Effector memory CD4-positive, alpha-beta T cell (primary cell): ENCODE results near the gene RCAN1.

Experiments used
- DNase-seq, 3 donors: peaks; one replicate each; pipeline ENCODE4 v3.0.0-alpha.2; 2020
- H3K27ac ChIP-seq: 2 replicates; pipeline ENCODE4 v1.7.0; 2013; ENCODE audit warnings: mild to moderate bottlenecking, low read length, moderate library complexity; ENCODE audit not compliant: insufficient read depth, poor library complexity, severe bottlenecking
- H3K27me3 ChIP-seq: replicated peaks from 2 replicates; pipeline ENCODE4 v1.7.0; 2013; ENCODE audit warnings: mild to moderate bottlenecking, low read length; ENCODE audit not compliant: insufficient read depth, control insufficient read depth, poor library complexity, severe bottlenecking
- H3K36me3 ChIP-seq: 2 replicates; pipeline ENCODE4 v1.7.0; 2013; ENCODE audit warnings: mild to moderate bottlenecking, low read length, moderate library complexity; ENCODE audit not compliant: control insufficient read depth, insufficient read depth
- H3K4me1 ChIP-seq: 2 replicates; pipeline ENCODE4 v1.7.0; 2013; ENCODE audit warnings: low read length, mild to moderate bottlenecking; ENCODE audit not compliant: control insufficient read depth, insufficient read depth, poor library complexity, severe bottlenecking
- H3K4me3 ChIP-seq: 2 replicates; pipeline ENCODE4 v1.7.0; 2013; ENCODE audit warnings: low read length, low read depth, mild to moderate bottlenecking; ENCODE audit not compliant: insufficient read depth, poor library complexity, severe bottlenecking
- H3K9me3 ChIP-seq: 2 replicates; pipeline ENCODE4 v1.7.0; 2013; ENCODE audit warnings: mild to moderate bottlenecking, low read length, moderate library complexity; ENCODE audit not compliant: control insufficient read depth

Gene RCAN1

DNA sequence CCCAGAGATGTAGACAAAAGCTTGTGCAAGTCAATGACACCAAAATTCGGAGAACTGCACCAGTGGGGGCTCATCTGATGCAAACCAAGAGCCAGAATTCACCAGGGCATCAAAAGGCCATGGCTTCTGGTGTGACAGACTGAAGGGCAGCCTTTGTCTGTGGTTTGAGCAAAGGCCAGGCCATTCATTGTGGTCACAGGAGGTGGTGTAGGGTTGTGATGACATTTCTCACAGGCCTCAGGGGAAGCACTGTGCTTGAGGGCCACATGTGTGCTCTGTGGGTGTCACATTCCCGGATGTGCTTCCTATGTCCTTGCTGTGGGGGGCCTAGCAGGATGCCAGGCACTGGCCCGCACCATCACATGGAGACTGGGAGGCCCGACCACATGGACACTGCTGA is 80.4 kb downstream of the RCAN1 start:
- Histone ChIP-seq H3K4me1 (no peaks in the 10 kb centered on the region), H3K4me3 (no peak overlapping the region), H3K27ac (no peak overlapping the region), H3K36me3 (no peaks in the 10 kb centered on the region), H3K9me3 (no peaks in the 10 kb centered on the region), H3K27me3 (no peaks in the 10 kb centered on the region)
- DNase-seq = no peak

GRCh38 chr21:34533938-34534337 is 81.0 kb downstream of the RCAN1 start:
- H3K4me1 ChIP-seq = no peaks in the 10 kb centered on the region
- no peak overlapping the region for H3K27ac ChIP-seq
- H3K4me3 ChIP-seq = no peak overlapping the region
- H3K27me3 ChIP-seq = no peaks in the 10 kb centered on the region
- DNase-seq = no peak
- H3K9me3 ChIP-seq = no peaks in the 10 kb centered on the region
- H3K36me3 ChIP-seq = no peaks in the 10 kb centered on the region

GRCh38 chr21:34531399-34531798 is 83.5 kb downstream of the RCAN1 start:
- Histone ChIP-seq H3K4me1 (no peaks in the 10 kb centered on the region), H3K4me3 (no peak overlapping the region), H3K27ac (no peak overlapping the region), H3K9me3 (no peaks in the 10 kb centered on the region), H3K36me3 (no peaks in the 10 kb centered on the region), H3K27me3 (no peaks in the 10 kb centered on the region)
- DNase-seq = no peak

DNA sequence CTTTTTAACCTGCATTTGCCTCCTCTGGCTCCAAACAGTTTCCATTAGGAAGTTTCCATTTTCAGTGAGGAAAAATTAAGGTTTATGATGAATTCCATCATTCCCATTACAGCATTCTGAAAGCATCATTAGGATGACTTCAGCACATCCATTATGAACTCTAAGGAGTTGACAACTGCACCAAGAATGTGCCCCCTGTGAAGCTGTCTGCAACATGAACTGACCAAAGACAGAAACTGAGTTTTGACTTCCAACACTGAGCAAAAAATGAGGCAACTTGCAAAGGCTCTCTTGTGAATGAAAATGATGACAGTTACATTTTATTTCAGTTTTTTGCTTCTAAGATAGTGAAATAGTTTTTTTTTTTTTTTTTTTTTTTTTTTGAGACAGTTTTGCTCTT is 84.7 kb downstream of the RCAN1 start:
- DNase-seq = no peak
- Histone ChIP-seq H3K9me3 (no peaks in the 10 kb centered on the region), H3K27ac (no peak overlapping the region), H3K36me3 (no peaks in the 10 kb centered on the region), H3K4me3 (no peak overlapping the region), H3K27me3 (no peaks in the 10 kb centered on the region), H3K4me1 (no peaks in the 10 kb centered on the region)

GRCh38 chr21:34528131-34528561 is 86.8 kb downstream of the RCAN1 start:
- Histone ChIP-seq H3K27me3 (no peaks in the 10 kb centered on the region), H3K36me3 (no peaks in the 10 kb centered on the region), H3K4me1 (no peaks in the 10 kb centered on the region), H3K4me3 (no peak overlapping the region), H3K9me3 (no peaks in the 10 kb centered on the region), H3K27ac (no peak overlapping the region)
- DNase-seq = no peak

DNA sequence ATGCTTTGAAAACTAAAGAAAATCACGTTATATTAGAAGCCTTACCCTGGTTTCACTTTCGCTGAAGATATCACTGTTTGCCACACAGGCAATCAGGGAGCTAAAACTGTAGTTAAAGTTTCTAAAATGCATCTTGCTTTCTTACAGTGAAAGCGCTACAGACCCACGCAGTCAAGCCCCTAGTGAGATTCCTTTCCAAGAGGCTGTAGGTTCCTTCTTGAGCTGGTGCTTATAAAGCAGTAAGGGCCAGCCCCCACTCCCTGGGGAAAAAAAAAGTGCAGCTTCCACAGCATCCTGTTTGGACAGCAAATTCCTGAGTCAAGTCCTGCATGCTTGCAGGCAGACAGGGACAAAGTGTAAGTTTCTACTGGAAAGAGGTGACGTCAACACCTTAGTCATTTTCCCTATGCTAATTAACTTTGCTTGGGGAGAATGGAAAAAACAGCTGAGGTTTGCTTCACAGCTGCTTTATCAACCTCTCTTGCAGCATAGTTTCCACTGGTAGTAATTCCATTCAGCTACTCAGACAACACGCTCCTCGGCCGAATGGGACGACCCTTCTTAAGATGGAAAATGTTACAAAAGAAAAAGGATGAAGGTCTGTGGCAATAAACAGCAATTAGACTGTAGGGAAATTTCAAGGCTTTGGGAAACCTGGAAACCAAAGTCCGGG is 88.2 kb downstream of the RCAN1 start:
- DNase-seq = no peak
- no peaks in the 10 kb centered on the region for H3K4me1 ChIP-seq
- no peaks in the 10 kb centered on the region for H3K9me3 ChIP-seq
- peak overlapping the region; percentile 33 for H3K4me3 ChIP-seq
- no peaks in the 10 kb centered on the region for H3K27me3 ChIP-seq
- no peak overlapping the region for H3K27ac ChIP-seq
- H3K36me3 ChIP-seq = no peaks in the 10 kb centered on the region

GRCh38 chr21:34526241-34526617 is 88.7 kb downstream of the RCAN1 start:
- H3K4me3 ChIP-seq = peak overlapping the region; percentile 33
- no peaks in the 10 kb centered on the region for H3K9me3 ChIP-seq
- no peaks in the 10 kb centered on the region for H3K27me3 ChIP-seq
- peaks cover 3% of the 10 kb centered on the region for H3K36me3 ChIP-seq
- H3K4me1 ChIP-seq = no peaks in the 10 kb centered on the region
- no peak overlapping the region for H3K27ac ChIP-seq
- DNase-seq = no peak

- Histone ChIP-seq H3K4me3 (no peak overlapping the region), H3K4me1 (no peaks in the 10 kb centered on the region), H3K27me3 (no peaks in the 10 kb centered on the region), H3K27ac (no peak overlapping the region), H3K36me3 (peaks cover 5% of the 10 kb centered on the region), H3K9me3 (no peaks in the 10 kb centered on the region)
- no peak for DNase-seq
Measured at GRCh38 chr21:34524646-34525601, 90.0 kb downstream of the RCAN1 start.

GRCh38 chr21:34523019-34523555 is 91.8 kb downstream of the RCAN1 start:
- H3K4me1 ChIP-seq = no peaks in the 10 kb centered on the region
- H3K27ac ChIP-seq = no peak overlapping the region
- no peaks in the 10 kb centered on the region for H3K9me3 ChIP-seq
- peaks cover 5% of the 10 kb centered on the region for H3K36me3 ChIP-seq
- no peaks in the 10 kb centered on the region for H3K27me3 ChIP-seq
- no peak overlapping the region for H3K4me3 ChIP-seq
- no peak for DNase-seq

DNA sequence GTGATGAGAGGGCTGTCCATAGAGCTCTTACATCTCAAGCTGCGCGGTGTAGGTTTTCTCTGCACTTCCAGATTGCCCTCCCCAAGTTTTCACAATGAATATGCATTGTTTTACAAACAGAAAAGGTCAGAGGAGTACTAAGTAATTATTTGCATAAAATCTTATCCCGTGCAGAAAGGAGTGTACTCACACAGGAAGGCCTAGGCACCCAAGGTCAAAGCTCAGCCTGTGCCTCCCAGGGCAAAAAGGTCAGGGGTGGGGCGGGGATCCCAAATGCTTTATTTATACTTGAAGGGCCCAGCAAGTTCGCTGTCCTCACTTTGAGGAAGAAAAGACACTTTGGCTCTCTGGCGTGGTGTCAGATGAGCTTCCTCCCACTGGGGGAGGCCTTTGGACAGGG is 92.6 kb downstream of the RCAN1 start:
- no peak overlapping the region for H3K27ac ChIP-seq
- H3K36me3 ChIP-seq = peaks cover 5% of the 10 kb centered on the region
- no peaks in the 10 kb centered on the region for H3K27me3 ChIP-seq
- no peaks in the 10 kb centered on the region for H3K4me1 ChIP-seq
- no peak for DNase-seq
- H3K4me3 ChIP-seq = no peak overlapping the region
- H3K9me3 ChIP-seq = no peaks in the 10 kb centered on the region
